NCI-H1105 treated with DMSO at 0.1 percent for 48 hours (cell line): ENCODE results near the gene KRTAP27-1.
A peak's percentile ranks its signal among the peaks of the same experiment; 100 is the strongest.

Source experiments
- DNase-seq: peaks from one replicate; lab custom pipeline; 2025; lab: John Stamatoyannopoulos, UW

The KRTAP27-1 gene, protein sequence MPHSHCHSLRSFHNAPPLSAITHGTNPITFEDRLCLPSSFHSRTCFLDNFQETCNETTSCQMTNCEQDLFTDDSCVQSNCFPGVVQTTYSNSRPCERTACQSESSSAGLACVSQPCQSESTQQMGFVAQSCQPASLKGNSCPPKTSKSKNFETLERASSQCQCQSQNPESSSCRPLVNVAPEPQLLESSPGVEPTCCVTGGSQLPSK

DNA sequence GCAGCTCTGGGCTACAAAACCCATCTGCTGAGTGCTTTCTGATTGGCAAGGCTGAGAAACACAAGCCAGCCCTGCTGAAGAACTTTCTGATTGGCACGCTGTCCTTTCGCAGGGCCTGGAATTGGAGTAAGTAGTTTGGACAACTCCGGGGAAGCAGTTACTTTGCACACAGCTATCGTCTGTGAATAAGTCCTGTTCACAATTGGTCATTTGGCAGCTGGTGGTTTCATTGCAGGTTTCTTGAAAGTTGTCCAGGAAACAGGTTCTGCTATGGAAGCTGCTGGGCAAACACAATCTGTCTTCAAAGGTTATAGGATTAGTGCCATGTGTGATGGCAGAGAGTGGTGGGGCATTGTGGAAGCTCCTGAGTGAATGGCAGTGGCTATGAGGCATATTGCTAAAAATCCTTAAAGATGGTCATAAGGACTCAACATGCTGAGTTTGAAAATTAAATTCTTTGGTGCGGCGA is at the start of gene KRTAP27-1:
Gene KRTAP27-1, minus strand, starts transcription at position 419 of the 469 bp plus-strand sequence. Its CDS starts 26 bp downstream, at position 393.
- no peak for DNase-seq

DNA sequence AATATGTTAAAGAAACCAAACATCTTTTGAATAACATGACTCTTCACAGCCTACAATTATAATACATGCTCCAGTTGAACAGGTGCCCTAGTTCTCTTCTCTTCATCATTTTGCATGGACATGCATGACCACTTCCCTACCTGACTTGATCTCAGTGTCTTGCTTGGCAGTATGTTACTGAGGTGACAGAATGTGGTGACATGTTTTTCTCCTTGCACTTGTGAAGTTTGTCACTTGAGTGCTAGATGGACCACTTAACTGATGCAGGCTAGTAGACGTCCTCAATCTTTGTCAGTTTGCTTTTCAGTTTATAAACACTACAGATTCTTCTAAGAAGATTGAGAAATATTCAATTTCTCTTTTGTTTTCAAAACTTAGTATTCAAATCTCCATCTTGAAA is 44.7 kb upstream of the KRTAP27-1 start:
- no peak for DNase-seq

DNA sequence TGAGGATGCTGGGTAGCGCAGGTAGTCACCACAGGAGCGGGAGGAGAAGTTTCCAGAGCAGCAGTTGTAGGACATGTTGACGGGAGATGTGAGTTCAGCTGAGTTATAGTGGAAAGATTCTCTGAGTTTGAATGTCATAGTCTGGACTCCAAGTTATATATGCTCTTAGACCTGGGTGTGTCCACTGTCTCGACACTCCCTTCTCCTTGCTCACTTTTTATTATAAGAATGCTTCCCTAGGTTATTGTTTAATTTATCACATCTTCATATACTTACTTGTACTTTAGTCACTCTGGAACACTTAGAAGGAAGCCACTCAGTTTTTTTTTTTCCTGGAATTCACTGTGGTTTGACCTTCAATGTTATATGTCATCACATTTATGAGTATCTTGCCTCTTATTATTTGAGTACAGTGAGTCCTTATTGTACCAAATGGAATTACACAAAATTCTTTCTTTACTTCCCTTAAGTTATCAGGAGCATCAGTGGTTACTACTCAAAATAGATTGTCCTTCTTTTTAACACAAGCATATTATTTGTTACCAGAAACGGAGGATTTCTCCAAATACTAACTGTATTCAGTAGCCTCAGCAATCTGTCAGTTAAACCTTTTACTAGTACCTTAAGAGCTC is 34.8 kb upstream of the KRTAP27-1 start, which contains the start of gene KRTAP13-2:
Gene KRTAP13-2, minus strand, starts transcription at position 133 of the 632 bp plus-strand sequence. Its CDS starts 58 bp downstream, at position 75.
- no peak for DNase-seq

DNA sequence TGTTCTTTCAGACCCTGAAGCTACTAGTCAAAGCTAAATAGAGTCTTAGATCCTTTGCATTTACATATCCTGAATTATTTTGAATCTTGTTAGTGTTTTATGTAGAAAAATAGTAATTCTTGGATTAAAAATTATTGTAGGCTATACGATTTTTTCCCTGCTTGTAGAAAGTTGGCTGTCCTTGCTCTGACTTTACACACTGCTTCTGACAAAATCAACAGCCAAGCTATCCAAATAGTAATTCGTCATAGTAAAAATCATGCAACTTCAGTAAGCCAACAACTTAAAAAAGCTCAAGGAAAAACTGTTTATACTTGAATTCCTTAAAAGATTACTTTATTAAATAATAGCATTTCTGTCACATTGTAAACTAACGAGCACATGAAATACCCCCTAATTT is 18.4 kb upstream of the KRTAP27-1 start:
- DNase-seq = no peak

DNA sequence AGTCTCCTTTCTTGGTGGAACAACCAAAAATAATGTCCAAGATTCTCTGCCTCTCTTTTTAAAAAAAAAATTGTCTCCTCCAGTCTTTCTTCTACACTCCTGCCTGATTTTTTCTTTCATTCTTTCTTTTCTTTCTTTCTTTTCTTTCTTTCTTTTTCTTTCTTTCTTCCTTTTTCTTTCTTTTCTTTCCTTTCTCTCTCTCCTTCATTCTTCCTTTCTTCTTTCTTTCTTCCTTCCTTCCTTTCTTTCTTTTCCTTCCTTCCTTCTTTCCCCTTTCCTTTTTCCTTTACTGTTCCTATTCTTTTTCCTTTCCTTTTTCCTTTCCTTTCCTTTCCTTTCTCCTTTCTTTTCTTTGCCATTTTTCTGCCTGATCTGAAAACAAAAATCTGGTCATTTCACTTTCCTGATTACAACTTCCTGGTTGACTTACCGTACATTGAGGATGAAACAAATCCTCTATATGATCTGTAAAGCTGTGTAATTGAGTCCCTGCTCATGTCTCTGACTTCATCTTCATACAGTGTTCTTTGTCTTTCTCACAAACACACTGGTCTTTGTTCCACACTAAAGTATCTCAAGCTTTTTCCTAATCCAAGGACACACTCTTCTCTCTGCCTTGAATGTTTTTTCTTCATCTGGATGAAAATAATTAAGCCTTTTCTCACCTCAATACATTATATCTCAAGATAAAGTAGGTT is 17.0 kb upstream of the KRTAP27-1 start:
- DNase-seq = no peak

DNA sequence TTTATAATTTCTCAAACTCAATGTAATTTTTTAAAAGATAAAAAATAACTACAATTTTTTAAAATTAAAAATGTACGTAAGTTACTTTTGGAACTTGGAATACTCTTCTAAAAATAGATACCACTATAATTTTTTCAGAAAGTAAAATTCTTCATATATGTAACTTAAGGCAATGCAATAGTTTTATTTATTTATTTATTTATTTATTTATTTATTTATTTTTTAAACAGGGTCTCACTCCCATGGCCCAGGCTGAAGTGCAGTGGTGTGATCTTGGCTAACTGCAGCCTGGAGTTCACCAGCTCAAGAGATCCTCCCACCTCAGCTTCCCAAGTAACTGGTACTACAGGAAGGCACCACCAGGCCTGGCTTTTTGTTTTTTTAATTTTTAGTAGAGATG is 14.0 kb upstream of the KRTAP27-1 start:
- DNase-seq = no peak

DNA sequence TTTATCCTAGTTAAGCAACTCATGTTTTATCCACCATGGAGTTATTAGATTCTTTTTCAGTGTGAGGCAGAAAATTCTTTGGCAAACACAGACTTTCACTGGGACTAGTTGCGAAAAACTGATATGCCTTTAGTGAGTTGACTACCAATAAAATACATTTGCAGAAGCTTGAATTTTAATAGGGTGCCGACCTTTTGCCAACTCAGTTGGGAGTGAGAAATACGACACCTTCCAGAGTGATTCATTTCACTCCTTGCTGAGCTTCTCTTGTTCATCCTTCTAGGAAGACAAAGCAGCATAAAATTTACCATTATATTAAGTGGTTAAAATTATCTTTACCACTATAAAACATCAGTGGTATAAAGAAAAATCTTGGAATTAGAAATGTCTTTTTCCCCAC is 12.1 kb upstream of the KRTAP27-1 start:
- DNase-seq = no peak

DNA sequence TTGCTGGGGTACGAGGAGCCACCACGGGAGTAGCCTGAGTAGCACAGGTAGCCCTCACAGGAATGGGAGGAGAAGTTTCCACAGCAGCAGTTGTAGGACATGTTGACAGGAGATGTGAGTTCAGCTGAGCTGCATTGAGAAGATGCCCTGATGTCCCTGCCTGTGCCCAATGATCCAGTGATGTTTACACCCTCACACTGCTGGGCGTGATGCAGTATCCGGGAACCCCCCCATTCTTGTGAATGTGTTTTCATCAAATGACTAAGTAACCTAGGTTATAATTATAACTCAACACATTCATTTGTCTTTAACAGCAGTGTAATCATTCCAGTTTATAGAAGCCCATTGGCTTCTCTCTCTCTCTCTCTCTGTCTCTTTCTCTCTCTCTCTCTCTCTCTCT is 11.0 kb upstream of the KRTAP27-1 start, which contains the start of gene KRTAP23-1:
Gene KRTAP23-1, minus strand, starts transcription at position 101 of the 400 bp plus-strand sequence. Its CDS starts 0 bp downstream, at position 101.
- no peak for DNase-seq

DNA sequence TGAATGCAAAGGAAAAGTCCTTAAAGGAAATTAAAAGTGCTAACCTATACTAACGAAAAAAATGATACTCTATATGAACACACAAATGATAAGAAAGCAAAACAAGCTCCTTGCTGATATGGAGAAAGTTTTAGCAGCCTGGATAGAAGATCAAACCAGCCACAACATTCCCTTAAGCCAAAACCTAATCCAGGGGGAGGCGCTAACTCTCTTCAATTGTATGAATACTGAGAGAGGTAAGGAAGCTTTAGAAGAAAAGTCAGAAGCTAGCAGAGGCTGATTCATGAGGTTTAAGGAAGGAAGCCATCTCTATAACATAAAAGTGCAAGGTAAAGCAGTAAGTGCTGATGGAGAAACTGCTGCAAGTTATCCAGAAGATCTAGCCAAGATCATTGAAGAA is 7.5 kb upstream of the KRTAP27-1 start:
- no peak for DNase-seq

DNA sequence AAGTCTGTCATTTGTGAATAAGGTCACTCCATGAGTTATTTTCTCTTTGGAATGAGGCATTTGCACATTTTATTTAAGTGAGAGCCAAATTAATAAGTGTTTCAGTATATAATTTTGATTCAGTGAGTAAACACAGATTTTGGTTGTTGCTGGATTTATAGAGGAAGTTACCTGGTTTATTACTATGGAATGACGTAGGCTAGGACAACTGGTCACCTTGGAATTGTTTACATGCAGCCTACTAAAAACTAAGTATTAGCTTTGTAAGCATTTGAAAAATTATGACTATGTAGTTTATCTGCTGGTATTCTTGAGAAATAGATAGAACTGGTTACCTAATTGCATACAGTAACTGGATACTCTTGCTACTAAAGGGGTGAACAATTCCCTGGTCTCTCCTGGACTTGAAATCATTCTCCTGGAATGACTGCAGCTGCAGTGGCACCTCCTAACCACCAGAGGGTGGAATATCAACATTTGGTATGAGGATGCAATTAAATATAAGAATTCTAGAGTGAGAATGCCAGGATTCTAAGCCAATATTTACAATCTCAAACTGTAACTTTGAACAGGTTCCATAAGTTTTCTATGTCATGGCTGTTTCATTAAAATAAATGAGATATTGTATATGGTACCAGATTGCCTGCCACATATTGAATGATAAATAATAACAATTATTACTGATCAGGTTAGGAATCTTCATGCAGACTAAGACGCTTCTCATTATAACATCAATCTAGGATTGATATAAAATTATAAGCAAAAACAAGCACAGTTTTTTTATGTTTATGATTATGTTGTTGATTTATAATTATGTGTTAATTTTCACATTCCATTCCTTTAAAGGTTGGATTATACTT is 3.5 kb upstream of the KRTAP27-1 start:
- peak; percentile 7 for DNase-seq

DNA sequence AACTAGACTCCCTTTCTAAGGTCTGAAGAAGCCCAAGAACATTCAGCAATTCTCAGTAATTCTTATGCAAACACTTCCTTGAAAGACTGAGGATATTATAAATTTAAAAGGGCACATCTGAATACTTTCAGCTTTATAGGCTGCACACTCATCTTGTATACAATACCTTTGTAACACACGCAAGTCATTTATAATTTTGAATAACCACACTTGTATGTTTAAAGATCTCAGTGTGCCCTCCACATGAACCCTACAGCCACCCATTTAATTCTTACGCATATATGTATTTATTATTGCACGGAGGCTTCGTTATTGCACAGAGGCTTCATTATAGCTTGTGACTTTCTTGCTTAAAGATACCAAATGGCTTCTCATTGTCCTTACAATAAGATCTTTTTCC is 1.2 kb upstream of the KRTAP27-1 start:
- DNase-seq = no peak

DNA sequence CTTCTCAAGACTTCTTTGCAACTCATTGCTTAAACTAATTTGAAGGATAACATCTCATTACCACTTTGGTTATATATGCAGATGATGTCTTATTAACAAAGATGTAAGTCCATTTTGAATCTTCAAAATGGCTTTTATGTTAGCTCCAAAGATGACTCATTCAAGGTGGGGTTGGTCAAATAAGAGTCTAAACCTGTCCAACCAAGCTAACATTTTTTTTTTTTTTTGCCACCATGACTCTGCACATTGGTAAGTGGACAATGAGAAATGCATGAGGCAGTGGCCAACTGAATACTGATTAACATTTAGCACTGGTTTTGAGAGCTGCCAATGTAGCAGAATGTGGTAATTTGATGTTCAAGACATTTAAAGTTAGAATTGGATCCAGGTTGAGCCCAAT is 278 bp upstream of the KRTAP27-1 start:
- no peak for DNase-seq

DNA sequence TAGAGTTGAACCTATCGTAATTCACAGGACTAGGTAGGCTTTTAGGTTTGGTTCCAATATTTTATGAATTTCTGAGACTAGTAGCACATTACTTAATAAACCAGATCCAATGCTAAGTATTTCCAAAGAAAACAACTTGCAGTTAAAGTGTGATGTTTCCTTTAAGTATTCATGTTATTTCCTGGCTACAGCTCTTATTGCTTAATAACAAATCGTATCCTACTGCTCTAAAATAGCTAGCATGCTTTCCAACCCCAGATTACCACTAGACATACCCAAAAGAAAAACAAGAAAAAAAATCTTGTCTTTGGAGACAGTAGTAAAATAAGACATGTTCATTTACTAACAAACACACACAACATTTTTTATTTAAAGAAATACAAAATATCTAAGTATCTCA is 898 bp downstream of the KRTAP27-1 start:
- DNase-seq = no peak

DNA sequence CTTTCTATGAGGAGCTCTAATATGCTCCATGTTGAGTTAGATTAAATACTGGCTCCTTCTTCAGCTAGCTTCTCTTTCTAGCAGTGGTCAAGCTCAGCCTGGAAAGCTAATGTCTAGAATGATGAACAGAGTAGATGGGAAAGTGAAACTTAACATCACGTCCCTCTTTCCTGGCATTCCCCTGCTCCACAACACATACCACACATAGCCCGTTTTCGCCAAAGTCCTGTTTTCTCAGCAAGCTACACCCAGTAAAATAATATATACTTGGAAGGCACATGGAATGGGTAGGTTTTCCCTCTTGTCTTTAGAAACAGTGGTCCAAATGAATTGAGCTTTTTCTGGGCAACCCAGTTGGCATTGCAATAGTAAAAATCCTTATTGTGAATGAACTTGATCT is 3.8 kb downstream of the KRTAP27-1 start:
- no peak for DNase-seq

DNA sequence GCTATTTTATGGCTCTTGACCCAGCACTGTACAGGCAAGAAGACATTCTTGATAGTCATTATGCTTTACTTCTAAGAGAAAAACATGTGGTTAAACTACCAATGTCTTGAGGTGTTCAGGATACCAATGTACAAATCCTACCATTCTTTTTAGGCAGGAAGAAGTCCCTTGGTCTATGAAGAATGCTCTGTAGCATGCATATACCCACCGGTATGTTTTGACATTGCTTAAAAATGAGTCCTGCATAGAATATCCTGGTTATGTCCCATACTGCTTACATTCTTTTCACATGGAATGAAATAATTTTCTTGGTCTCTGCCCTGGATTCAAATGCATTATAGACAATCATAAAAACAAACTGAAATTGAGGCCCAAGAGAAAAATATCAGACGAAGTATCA is 4.8 kb downstream of the KRTAP27-1 start:
- DNase-seq = no peak

DNA sequence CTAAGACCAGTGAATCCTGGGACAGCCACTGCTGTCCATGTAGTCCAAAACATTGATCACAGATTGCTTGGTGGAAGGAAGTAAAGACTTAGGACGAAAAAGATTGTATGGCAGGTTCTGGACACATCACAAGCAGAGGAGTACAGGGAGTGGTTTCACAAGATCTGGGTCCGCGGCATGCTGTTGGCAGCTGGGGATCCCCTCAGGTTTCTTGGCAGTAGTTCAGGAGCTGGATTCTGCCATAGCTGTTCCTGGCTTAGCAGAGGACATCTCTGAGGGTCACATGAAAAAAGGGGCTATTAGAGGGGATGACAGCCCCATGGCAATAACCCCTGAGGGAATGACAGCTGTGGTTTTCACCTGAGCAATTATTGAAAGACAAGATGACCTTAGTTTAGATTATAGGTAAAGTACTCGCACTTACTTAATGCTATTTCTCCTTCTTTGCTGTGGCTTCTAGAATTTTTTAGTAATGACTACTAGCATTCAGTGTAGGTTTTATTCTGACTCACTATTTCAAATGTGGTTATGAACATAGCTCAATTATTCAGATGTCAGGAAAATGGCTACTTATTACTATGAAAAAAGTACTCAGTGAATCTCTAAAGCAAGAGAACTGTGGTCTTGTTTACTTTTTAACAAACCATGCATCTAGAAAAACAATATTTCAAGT is 8.2 kb downstream of the KRTAP27-1 start:
- DNase-seq = no peak

DNA sequence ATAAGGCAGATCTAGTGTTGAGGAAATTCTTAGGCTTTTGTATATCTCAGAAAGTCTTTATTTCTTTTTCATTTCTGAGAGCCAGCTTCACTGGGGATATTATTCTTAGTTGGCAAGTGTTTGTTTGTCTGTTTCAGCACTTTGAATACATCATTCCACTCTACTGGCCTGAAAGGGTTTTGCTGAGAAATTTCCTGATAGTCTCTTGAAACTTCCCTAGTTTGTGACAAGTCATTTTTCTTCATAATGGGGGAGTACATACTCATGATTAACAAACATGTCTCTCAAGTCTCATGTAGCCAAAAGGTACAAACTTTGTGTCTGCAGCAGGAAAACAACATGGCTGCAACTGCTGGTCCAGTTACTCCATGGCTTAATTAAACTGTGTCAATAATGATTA is 11.1 kb downstream of the KRTAP27-1 start:
- no peak for DNase-seq

DNA sequence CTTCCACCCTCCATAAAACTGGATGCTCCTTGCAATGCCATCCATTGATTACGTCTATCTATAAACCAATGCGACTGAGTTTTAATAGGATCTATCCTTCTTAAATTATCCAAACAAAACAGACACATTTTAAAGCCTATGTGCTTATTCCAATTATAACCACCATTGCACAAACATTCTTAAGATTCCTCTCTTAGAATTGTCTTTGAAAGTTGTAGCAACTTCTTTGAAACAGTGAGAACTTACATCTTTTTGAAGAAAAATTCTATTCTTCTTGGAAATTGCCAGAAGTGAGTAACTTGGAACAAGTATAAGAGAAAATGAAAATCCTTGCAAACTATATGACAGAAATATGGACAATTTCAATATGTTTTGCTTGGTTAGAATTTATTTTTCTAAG is 17.3 kb downstream of the KRTAP27-1 start, which contains the start of gene KRTAP26-1:
Gene KRTAP26-1, minus strand, starts transcription at position 101 of the 400 bp plus-strand sequence. CDS start 280 bp downstream, outside the sequence.
- no peak for DNase-seq

DNA sequence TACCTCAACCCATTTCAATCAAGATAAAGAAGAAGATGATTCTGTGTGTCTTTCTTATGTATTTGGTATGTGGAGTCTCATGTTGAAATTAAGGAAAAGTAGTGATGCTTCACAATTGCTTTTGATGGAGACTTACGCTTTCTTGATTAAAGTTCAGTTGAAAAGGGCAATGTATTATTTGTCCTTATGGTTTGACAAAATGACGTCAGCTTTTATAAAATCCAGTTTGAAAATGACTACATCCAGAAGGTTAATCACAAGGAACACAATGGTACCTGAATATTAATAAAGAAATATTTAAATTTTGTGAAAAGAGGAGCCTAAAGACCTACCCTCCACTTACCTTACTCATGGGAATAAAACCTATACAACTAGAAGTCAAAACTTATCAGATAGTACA is 21.8 kb downstream of the KRTAP27-1 start:
- DNase-seq = no peak

DNA sequence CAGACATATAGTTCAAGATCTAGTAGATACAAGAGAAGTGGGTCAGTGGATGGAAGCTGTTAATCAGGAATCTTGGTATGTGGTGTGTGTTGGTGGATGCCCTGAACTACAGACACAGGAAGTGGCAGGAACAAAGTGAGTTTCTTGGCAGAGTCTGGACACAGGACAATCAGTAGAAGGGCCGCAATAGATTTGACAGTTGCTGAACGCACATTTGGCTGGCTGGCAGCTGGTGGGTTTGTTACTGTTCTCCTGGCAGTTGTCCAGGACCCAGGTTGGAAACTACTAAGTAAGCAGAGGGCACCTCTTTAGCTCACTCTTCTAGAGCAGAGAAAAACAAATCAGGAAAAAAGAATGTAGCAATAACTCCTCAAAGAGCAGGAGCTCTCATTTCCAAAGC is 30.6 kb downstream of the KRTAP27-1 start:
- no peak for DNase-seq

DNA sequence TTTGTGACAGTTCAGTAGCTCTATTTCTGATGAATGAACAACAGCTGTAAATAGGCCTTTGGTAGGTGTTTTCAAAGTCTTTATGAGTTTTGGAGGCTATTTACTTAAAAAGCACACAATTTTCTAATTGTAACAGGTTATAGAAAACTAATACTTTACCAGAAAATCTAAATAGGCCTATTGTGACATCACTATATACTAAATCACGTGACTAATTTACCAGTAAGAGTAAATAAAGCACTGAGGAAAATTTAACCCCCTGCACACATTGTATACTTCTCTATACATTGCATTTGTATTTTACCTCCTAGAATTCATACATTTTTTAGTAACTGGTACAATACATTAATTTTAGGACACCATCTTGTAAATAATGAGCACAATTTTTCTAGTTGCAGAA is 32.4 kb downstream of the KRTAP27-1 start:
- DNase-seq = no peak
